Tibial artery (tissue), 4 donors: ENCODE data around the gene KCNJ6.
"Not testable (repeated sequence)": the region's sequence is repeated elsewhere in the genome, so short reads cannot be mapped to it uniquely, and the experiment has no call there.

Source experiments
- DNase-seq, 2 donors: peaks; one replicate each; pipeline ENCODE4 v3.0.0-alpha.2; 2019
- H3K27ac ChIP-seq, 2 donors: fragments of 200-600 bp; sonication (generic) in 1 of 2; 1 replicate in 1 of 2; 2 replicates in 1 of 2; pipeline ENCODE4 v1.5.1; 2018 to 2019; ENCODE audit warnings: mild to moderate bottlenecking in 1 of 2
- H3K27me3 ChIP-seq, 2 donors: fragments of 200-600 bp; sonication (generic) in 1 of 2; one replicate each; pipeline versions ENCODE4 v1.5.1 to v1.6.0; 2016 to 2019
- H3K36me3 ChIP-seq, 3 donors: fragments of 200-600 bp; sonication (generic) in 2 of 3; one replicate each; pipeline ENCODE4 v1.5.1; 2016 to 2019; ENCODE audit warnings: mild to moderate bottlenecking in 2 of 3
- H3K4me1 ChIP-seq, 4 donors: fragments of 200-600 bp; sonication (generic) in 2 of 4; 1 replicate in 3 of 4; 2 replicates in 1 of 4; pipeline ENCODE4 v1.5.1; 2016 to 2019
- H3K4me3 ChIP-seq, 2 donors: fragments of 200-600 bp; sonication (generic) in 1 of 2; 1 replicate in 1 of 2; 2 replicates in 1 of 2; pipeline ENCODE4 v1.5.1; 2018 to 2019; ENCODE audit warnings: mild to moderate bottlenecking in 2 of 2
- H3K9me3 ChIP-seq, 3 donors: fragments of 200-600 bp; sonication (generic) in 1 of 3; one replicate each; pipeline ENCODE4 v1.5.1; 2016 to 2019
- intact Hi-C: fragments of 100-400 bp; cut with DNase I; formaldehyde crosslinking; loops from one replicate; pipeline ENCODE4 v1.15.0; 2023; ENCODE audit warnings: low total_unique reads
- TF ChIP-seq, protein P1 (sequence below), 2 experiments: fragments of 200-600 bp in 1 of 2; fragments of 450-650 bp in 1 of 2; IDR thresholded peaks; one replicate each; pipeline ENCODE4 v1.5.1; 2017 to 2019; ENCODE audit warnings: antibody characterized with exemption in 2 of 2, mild to moderate bottlenecking in 1 of 2, moderate library complexity in 1 of 2

Gene KCNJ6

DNA sequence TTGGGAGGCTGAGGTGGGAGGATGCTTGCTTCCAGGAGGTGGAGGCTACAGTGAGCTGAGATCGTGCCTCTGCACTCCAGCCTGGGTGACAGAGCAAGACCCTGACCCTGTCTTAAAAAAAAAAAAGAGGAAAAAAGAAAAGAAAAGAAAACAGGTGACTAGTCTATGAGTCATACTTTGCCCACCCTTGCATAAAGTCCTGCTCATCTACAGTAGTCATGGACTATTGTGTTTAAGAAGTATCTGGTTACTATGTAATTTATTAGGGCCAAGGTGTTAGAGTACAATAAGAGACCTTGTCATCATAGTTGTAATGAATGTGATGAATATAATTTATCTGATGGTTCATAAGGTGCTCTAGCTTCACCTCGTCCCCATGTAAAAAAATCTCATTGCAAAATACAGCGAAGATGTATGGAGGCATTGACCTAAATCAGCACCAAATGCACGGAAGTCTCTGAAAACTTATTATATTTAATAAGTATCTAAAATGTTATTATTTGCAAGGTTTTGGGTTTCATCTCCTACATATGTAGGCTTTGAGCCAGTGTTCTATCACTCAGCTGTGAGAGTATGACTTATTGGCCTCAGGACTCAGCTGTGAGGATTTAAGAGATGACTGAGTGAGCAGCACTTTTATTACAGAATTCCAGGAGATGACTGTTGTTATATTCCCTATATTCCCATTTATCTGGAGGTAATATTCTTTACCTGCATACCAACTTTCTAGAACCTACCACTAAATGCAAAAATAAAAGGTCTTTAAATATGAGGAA lies 19.9 kb upstream of the KCNJ6 start:
- intact Hi-C loops = no loop called here
- no peak overlapping the region for H3K4me3 ChIP-seq
- H3K9me3 ChIP-seq = peaks cover 0 to 11% (median 5%) of the 10 kb centered on the region in 3 donors
- no peak overlapping the region for H3K27ac ChIP-seq
- no peaks in the 10 kb centered on the region for H3K27me3 ChIP-seq
- no peak for DNase-seq
- no peaks in the 10 kb centered on the region for H3K36me3 ChIP-seq
- TF ChIP-seq, protein P1, sequence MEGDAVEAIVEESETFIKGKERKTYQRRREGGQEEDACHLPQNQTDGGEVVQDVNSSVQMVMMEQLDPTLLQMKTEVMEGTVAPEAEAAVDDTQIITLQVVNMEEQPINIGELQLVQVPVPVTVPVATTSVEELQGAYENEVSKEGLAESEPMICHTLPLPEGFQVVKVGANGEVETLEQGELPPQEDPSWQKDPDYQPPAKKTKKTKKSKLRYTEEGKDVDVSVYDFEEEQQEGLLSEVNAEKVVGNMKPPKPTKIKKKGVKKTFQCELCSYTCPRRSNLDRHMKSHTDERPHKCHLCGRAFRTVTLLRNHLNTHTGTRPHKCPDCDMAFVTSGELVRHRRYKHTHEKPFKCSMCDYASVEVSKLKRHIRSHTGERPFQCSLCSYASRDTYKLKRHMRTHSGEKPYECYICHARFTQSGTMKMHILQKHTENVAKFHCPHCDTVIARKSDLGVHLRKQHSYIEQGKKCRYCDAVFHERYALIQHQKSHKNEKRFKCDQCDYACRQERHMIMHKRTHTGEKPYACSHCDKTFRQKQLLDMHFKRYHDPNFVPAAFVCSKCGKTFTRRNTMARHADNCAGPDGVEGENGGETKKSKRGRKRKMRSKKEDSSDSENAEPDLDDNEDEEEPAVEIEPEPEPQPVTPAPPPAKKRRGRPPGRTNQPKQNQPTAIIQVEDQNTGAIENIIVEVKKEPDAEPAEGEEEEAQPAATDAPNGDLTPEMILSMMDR (IDR thresholded peaks at IDR 0.05) = no peak
- no peaks in the 10 kb centered on the region for H3K4me1 ChIP-seq

DNA sequence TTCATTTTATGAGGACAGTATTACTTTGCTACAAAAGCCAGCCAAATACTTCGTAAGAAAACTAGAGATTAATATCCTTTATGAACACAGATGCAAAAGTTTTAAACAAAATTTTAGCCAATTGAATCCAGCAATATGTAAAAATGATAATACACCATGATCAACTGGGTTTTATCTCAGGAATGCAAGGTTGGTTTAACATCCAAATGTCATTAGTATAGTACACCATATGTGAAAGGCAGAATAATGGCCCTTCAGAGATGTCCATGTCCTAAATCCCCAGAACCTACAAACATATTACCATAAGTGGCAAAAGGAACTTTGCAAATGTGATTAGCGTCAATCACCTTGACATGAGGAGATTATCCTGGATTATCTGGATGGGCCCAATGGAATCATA lies 16.7 kb upstream of the KCNJ6 start:
- intact Hi-C loops = no loop called here
- H3K36me3 ChIP-seq = no peaks in the 10 kb centered on the region

DNA sequence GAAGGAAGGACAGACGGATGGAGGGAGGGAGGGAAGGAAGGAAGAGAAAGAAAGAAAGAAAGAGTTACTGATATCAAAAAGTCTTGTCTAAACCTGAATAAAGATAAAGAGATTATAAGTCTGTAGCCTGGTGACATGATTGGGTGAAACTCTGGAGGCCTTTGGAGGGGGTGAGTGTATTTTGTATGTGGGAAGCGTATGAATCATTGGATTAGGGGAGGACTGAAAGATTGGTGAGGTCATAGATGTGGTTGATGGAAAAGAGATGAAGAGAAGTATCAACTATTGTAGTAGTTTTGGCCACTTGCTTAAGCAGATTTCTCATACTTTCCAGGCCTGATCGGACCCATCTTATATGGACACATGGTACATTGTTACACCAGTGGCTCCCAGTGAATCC lies 11.5 kb upstream of the KCNJ6 start:
- Histone ChIP-seq H3K4me1 (no peaks in the 10 kb centered on the region), H3K9me3 (peaks cover 0 to 5% (median 2%) of the 10 kb centered on the region in 3 donors), H3K36me3 (no peaks in the 10 kb centered on the region), H3K27me3 (peaks cover 0 to 3% of the 10 kb centered on the region in 2 donors), H3K4me3 (no peak overlapping the region), H3K27ac (no peak overlapping the region)
- TF ChIP-seq, protein P1 (IDR thresholded peaks at IDR 0.05) = no peak
- no peak for DNase-seq
- intact Hi-C loops = no loop called here

More for the DNA sequence above, 16.7 kb upstream of the KCNJ6 start:
- TF ChIP-seq, protein P1 (IDR thresholded peaks at IDR 0.05) = no peak
- H3K4me3 ChIP-seq = no peak overlapping the region
- H3K9me3 ChIP-seq = peaks cover 0 to 11% (median 5%) of the 10 kb centered on the region in 3 donors
- DNase-seq = no peak
- no peaks in the 10 kb centered on the region for H3K27me3 ChIP-seq
- H3K4me1 ChIP-seq = no peaks in the 10 kb centered on the region
- H3K27ac ChIP-seq = no peak overlapping the region

DNA sequence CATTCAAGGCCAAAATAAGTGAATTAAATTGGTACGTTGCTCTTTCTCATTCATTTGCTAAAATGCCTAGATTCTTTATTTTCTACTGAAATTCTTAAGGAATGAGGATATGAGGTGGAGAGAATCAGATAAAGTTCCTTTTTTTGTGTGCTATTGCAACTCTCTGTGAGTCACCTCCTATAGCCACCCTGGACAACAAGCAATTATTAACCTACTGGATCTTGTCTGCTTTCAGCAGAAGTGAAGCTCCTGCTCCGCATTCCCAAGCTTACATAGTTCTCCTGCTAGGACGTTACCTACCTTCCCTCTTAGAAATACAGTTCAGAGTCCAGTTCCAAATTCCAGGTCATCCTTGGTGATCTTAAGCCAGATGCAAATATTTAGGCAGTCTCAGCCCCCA lies 4.8 kb upstream of the KCNJ6 start:
- TF ChIP-seq, protein P1 (IDR thresholded peaks at IDR 0.05) = no peak
- peaks cover 0 to 8% (median 8%) of the 10 kb centered on the region in 4 donors for H3K4me1 ChIP-seq
- H3K36me3 ChIP-seq = no peaks in the 10 kb centered on the region
- no peaks in the 10 kb centered on the region for H3K9me3 ChIP-seq
- peaks cover 0 to 48% of the 10 kb centered on the region in 2 donors for H3K27me3 ChIP-seq
- intact Hi-C loops = no loop called here
- no peak overlapping the region for H3K27ac ChIP-seq
- no peak overlapping the region for H3K4me3 ChIP-seq
- DNase-seq = no peak

DNA sequence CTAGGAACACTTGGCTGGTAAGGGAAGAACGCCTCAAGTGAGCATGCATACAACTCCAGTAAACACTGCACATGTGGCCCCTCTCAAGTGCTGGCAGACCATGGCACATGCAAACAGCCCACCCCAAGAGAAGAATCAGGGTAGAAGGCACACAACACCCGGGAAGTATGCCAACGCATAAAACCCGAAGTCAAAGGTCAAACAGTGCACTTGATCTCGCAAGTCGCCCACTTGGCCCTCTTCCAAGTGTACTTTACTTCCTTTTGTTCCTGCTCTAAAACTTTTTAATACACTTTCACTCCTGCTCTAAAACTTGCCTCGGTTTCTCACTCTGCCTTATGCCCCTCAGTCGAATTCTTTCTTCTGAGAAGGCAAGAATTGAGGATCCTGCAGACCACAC lies 4.0 kb upstream of the KCNJ6 start:
- Histone ChIP-seq H3K27me3 (peaks cover 0 to 56% of the 10 kb centered on the region in 2 donors), H3K4me1 (peaks cover 0 to 16% (median 15%) of the 10 kb centered on the region in 4 donors)
- intact Hi-C loops, H3K27ac ChIP-seq, H3K9me3 ChIP-seq, H3K36me3 ChIP-seq, DNase-seq, H3K4me3 ChIP-seq: not testable (repeated sequence)

DNA sequence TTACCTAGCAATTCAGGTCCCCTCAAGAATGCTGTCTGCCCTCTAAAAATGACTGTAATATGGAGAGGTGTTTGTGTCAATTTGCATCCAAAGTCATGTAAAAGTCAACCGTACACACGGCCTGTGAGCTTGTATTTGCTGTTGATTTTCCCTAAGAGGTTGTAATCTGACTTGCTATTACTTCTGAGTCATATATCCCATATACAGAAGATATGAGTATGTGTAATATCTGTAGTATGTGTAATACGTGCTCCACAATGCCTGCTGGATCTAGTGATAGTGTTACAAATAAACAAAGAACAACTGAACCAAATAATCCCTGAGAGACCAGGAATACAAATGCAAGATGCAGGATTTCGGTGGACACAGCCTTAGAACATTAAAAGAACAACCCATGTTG lies 1.4 kb upstream of the KCNJ6 start:
- H3K4me3 ChIP-seq = no peak overlapping the region
- H3K27ac ChIP-seq = no peak overlapping the region
- H3K36me3 ChIP-seq = no peaks in the 10 kb centered on the region
- intact Hi-C loops = no loop called here
- peaks cover 0 to 23% (median 20%) of the 10 kb centered on the region in 4 donors for H3K4me1 ChIP-seq
- H3K9me3 ChIP-seq = no peaks in the 10 kb centered on the region
- H3K27me3 ChIP-seq = peaks cover 0 to 76% of the 10 kb centered on the region in 2 donors
- TF ChIP-seq, protein P1 (IDR thresholded peaks at IDR 0.05) = no peak
- DNase-seq = no peak
